Measurements from ENCODE around the gene KRTAP4-4. TPM values are rescaled to one million over a fixed set of nuclear protein-coding genes. Genes with fewer than 3 reads are reported as not detected.
"Not testable (repeated sequence)": the region's sequence is repeated elsewhere in the genome, so short reads cannot be mapped to it uniquely, and the experiment has no call there.

The KRTAP4-4 gene
- total RNA-seq, result not detected in 2 replicates

DNA sequence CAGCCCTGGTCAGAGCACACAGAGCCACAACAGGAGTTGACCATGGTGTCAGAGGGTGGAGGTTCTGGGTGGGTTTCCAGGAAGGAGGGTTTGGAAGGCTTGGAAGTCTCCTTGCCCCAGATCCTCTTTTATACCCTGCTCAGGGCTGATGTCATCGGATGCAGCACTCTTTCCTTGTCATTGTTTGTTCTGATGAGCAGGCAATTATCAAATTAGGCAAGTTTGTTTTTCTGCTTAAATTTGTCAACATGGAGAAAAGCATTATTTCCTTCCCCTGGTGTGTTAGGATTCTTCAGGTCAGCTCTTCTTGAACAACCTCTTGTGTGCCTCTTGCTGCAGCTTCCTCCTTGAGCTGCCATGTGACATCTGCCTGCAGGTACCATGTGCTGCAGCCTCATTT, at the start of gene KRTAP4-4:
Gene KRTAP4-4 (minus strand): TSS at position 101 of the 400 bp plus-strand sequence. CDS start 57 bp downstream, at position 44.
- no peak for DNase-seq (ENCODE audit: low read depth)
- TF ChIP-seq, protein P1, sequence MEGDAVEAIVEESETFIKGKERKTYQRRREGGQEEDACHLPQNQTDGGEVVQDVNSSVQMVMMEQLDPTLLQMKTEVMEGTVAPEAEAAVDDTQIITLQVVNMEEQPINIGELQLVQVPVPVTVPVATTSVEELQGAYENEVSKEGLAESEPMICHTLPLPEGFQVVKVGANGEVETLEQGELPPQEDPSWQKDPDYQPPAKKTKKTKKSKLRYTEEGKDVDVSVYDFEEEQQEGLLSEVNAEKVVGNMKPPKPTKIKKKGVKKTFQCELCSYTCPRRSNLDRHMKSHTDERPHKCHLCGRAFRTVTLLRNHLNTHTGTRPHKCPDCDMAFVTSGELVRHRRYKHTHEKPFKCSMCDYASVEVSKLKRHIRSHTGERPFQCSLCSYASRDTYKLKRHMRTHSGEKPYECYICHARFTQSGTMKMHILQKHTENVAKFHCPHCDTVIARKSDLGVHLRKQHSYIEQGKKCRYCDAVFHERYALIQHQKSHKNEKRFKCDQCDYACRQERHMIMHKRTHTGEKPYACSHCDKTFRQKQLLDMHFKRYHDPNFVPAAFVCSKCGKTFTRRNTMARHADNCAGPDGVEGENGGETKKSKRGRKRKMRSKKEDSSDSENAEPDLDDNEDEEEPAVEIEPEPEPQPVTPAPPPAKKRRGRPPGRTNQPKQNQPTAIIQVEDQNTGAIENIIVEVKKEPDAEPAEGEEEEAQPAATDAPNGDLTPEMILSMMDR (IDR thresholded peaks at IDR 0.05; ENCODE audit: insufficient read depth, low read depth, low read length), result no peak
- H3K4me3 ChIP-seq (ENCODE audit: low read depth, low read length), result no peak within 1 kb of the TSS

DNA sequence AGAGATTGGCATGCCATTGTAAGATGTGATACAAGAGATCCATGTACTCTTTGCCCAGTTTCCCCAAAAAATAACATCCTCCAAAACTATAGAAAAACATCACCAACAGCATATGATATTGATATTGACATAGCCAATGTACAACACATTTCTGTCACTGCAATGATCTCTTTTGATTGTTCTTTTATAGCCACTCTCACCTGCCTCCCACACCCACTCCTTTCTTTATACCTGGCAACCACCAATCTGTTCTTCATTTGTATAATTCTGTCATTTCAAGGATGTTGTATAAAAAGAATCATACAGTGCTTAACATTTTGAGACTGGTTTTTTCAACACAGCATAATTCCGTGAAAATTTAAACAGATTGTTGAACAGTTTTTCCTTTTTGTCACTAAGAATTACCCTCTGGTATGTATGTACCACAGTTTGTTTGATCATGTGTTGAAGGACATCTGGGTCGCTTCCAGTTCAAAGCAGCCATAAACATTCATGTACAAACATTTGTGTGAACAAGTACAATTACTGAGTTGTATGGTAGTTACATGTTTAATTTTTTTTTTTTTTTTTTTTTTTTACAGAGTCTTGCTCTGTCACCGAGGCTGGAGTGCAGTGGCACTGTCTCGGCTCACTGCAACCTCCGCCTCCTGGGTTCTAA, 39.0 kb upstream of the KRTAP4-4 start:
- TF ChIP-seq, protein P1 (IDR thresholded peaks at IDR 0.05; ENCODE audit: insufficient read depth, low read depth, low read length), result no peak
- DNase-seq (ENCODE audit: low read depth), result no peak
- H3K4me3 ChIP-seq (ENCODE audit: low read depth, low read length), result no peak overlapping the region

DNA sequence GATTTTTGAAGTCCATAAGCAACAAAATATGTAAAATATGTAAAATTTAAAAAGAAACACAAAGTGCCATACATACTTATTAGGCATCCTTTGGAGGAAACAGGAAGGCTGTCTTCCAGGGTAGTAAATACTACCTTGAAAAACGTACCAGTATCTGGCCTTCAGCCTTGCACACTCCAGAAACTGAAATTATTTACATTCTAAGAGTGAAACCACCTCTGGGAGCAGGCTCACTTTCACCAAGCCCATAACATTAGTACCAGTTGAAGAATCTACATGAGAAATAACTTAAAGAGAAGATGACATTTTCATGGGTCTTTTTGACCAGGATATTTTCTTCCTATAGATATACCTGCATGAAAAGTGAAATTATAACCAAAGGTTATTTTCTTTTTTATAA, 35.5 kb upstream of the KRTAP4-4 start:
- TF ChIP-seq, protein P1 (IDR thresholded peaks at IDR 0.05; ENCODE audit: insufficient read depth, low read depth, low read length), result no peak
- H3K4me3 ChIP-seq (ENCODE audit: low read depth, low read length), result no peak overlapping the region
- DNase-seq (ENCODE audit: low read depth), result no peak

DNA sequence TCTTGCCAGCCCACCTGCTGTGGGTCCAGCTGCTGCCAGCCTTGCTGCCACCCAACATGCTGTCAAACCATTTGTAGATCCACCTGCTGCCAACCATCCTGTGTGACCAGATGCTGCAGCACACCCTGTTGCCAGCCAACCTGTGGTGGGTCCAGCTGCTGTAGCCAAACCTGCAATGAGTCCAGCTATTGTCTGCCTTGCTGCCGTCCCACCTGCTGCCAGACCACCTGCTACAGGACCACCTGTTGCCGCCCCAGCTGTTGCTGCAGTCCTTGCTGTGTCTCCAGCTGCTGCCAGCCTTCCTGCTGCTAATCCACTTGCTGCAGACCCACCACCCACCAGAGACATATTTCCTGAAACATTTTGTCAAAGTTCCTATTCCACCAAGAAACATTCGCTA, 29.8 kb upstream of the KRTAP4-4 start:
- no peak for DNase-seq (ENCODE audit: low read depth)
- no peak overlapping the region for H3K4me3 ChIP-seq (ENCODE audit: low read depth, low read length)

DNA sequence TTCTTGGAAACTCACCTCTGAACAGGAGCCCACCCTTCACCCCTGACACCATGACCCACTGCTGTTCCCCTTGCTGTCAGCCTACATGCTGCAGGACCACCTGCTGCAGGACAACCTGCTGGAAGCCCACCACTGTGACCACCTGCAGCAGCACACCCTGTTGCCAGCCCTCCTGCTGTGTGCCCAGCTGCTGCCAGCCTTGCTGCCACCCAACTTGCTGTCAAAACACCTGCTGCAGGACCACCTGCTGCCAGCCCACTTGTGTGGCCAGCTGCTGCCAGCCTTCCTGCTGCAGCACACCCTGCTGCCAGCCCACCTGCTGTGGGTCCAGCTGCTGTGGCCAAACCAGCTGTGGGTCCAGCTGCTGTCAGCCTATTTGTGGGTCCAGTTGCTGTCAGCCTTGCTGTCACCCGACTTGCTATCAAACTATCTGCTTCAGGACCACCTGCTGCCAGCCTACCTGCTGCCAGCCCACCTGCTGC, 29.3 kb upstream of the KRTAP4-4 start, which contains the start of gene KRTAP9-1:
Gene KRTAP9-1 (plus strand): TSS at position 51 of the 482 bp plus-strand sequence. CDS start 0 bp downstream, at position 51.
- not testable (repeated sequence) for H3K4me3 ChIP-seq (ENCODE audit: low read depth, low read length); DNase-seq (ENCODE audit: low read depth)

More for the DNA sequence above, 29.8 kb upstream of the KRTAP4-4 start:
- TF ChIP-seq, protein P1 (IDR thresholded peaks at IDR 0.05; ENCODE audit: insufficient read depth, low read depth, low read length), result no peak

DNA sequence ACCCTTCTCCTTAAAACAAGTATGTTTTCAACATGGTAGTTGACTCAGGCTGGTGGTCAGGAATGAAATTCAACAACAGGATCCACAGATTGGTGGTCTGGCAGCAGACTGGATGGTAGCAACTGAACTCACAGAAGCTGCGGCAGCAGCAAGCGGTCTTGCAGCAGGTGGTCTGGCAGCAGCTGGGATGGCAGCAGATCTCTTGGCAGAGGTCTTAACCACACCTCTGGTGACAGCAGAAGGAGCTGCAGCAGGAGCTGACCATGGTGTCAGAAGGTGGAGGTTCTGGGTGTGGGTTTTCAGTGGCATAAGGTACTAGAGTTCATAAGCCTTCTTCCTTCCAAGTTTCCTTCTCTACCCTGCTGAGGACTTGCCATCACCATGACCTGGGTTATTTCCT, 26.3 kb upstream of the KRTAP4-4 start:
- DNase-seq (ENCODE audit: low read depth), result no peak
- TF ChIP-seq, protein P1 (IDR thresholded peaks at IDR 0.05; ENCODE audit: insufficient read depth, low read depth, low read length), result no peak
- H3K4me3 ChIP-seq (ENCODE audit: low read depth, low read length), result no peak overlapping the region

DNA sequence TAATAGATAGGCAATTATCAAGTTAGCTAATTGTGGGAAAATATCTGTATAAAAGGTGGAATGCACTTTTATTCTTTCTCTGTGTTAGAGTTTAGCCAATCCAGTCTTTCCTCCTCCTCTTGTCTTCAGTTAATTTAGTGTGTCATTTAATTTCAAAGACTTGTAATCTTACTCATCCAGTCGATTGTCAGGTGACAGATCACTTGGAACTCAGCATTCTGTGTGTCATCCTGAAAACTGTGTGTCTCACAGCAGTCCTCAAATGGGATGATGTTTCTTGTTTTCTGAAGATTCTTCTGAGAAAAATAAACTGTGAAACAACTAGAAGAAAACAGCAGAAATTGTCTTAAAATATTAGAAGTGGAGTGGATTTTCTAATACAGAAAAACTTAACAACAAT, 24.5 kb upstream of the KRTAP4-4 start:
- no peak for DNase-seq (ENCODE audit: low read depth)
- H3K4me3 ChIP-seq (ENCODE audit: low read depth, low read length), result no peak overlapping the region
- TF ChIP-seq, protein P1 (IDR thresholded peaks at IDR 0.05; ENCODE audit: insufficient read depth, low read depth, low read length), result no peak

All from fibroblast of villous mesenchyme (primary cell).